D721Med (cell line): ENCODE data around the gene CHMP3.

Source experiments
- DNase-seq: peaks from one replicate; pipeline ENCODE4 v3.0.0; 2011; ENCODE audit warnings: low spot score; ENCODE audit not compliant: insufficient read length
- FAIRE-seq: peaks from 2 replicates; lab custom pipeline; 2011; peaks lifted over from hg19 to GRCh38; lab: Jason Lieb, UNC
- TF ChIP-seq, protein P1 (sequence below): IDR thresholded peaks from 2 replicates; pipeline ENCODE4 v1.5.1; 2012; ENCODE audit warnings: mild to moderate bottlenecking, control low read depth; ENCODE audit not compliant: insufficient read depth; ENCODE audit errors: missing control alignments

The CHMP3 gene

DNA sequence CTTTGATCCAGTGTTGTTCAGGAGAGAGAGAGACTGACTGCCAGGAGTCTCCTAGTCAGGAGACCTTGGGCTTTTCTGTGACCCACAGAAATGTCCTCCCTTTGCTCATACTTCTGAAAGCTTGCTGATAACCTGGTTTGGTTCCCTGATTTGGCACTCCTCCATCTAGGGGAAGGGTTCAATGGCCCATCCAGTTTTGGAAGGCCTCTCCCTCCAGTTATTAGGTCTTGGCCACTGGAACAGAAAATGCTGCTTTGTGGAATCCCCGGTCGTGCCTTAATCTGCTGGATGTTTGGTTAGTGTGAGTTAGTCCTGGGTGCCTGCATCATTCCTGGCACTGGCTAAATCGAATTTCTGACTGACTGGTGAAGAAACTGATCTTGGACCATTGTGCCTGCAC lies 86.3 kb downstream of the CHMP3 start:
- TF ChIP-seq, protein P1, sequence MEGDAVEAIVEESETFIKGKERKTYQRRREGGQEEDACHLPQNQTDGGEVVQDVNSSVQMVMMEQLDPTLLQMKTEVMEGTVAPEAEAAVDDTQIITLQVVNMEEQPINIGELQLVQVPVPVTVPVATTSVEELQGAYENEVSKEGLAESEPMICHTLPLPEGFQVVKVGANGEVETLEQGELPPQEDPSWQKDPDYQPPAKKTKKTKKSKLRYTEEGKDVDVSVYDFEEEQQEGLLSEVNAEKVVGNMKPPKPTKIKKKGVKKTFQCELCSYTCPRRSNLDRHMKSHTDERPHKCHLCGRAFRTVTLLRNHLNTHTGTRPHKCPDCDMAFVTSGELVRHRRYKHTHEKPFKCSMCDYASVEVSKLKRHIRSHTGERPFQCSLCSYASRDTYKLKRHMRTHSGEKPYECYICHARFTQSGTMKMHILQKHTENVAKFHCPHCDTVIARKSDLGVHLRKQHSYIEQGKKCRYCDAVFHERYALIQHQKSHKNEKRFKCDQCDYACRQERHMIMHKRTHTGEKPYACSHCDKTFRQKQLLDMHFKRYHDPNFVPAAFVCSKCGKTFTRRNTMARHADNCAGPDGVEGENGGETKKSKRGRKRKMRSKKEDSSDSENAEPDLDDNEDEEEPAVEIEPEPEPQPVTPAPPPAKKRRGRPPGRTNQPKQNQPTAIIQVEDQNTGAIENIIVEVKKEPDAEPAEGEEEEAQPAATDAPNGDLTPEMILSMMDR: no peak
- DNase-seq (no peak), FAIRE-seq (no peak)

DNA sequence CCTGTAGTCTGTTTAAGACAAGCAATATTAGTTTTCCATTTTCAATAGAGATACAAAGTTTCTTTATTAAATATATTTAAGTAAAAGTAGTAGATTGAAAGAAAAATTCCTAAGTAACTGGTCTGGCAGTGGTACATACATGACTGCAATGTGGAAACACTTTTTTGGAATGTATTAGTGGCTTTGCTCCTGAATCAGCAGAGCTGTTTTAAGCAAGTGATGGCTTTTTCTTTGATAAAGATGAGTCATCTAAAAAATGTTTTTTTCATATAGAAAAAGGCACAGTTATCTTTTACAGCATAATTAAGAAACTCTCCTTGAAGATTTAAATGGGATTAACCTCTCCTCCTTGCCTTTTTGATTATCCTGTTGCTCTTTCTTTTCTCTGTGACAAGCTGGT lies 87.2 kb downstream of the CHMP3 start:
- DNase-seq (no peak), FAIRE-seq (no peak)
- TF ChIP-seq, protein P1: no peak

DNA sequence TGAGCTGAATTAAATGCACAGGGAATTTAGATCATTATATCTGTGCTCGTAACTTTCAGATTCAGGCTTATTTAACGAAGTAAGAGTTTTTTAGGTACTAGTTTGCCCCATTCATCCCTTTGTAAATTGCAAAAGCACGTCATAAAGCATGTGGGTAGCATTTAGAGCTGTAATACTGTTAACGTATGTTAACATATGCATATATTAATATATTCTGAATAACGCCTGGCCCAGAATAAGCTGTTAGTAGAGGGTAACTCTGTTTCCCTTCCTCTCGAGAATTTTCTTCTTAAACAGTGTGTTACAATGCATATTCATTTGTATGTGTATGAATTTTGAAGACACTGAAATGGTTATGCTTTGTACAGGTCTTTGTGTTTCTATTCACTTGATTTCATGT lies 91.6 kb downstream of the CHMP3 start:
- FAIRE-seq (no peak), DNase-seq (no peak)
- TF ChIP-seq, protein P1: no peak

DNA sequence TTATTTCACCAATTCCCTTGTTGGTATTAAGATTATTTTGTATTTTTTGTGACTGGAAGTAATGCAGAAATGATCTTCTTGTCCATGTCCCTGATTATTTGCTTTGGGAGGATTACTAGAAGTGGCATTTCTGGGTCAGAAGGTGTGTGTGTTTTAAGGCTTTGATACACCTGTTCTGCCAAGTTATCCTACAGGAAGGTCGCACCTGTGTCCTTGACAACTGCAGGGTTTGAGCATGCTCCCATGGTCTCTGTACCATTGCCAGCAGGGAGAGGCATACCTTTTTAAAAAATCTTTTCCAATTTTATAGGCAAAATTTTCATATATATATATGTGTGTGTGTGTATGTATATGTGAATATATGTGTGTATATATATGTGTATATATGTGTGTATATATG lies 92.4 kb downstream of the CHMP3 start:
- DNase-seq (no peak), FAIRE-seq (no peak)
- TF ChIP-seq, protein P1: no peak

DNA sequence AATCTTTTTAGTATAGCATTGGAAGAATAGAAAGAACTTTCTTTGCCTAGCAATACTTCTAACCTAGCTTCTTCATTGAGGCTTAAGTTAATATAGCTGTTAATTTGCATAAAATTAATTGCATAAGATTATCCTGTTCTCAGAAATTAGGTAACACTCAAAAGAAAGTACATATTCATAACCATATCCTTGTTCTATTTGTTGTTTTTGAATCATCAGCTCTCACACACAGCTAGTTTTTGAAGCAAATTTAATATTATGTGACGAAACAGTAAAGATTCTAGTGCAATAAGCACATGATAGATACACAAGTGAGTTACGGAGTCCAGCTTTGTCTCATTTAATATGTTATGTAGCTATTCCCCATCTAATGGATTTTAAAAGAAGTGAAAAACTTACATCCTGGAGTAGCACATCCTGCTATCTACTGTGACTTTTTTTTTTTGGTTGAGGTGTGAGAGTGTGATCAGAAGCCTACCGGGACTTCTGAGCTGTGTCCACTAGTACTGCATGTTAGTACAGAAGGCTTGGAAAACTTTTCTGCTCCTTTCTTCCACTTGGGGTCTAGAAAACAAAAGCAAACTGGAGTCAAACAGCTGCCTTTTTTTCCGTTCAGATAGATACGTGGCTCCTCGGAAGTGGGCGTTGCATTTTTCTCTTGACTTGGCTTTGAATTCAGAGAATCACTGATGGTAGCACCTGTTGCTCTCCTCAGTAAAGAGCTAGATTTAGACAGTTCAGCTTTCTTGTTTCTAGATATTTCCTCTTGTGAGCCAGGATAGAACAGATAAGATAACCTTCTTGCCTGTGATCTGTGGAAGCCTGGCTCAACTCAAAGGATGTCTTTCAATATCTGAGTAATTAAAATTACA lies 94.8 kb downstream of the CHMP3 start:
- FAIRE-seq (no peak), DNase-seq (no peak)
- TF ChIP-seq, protein P1: no peak

DNA sequence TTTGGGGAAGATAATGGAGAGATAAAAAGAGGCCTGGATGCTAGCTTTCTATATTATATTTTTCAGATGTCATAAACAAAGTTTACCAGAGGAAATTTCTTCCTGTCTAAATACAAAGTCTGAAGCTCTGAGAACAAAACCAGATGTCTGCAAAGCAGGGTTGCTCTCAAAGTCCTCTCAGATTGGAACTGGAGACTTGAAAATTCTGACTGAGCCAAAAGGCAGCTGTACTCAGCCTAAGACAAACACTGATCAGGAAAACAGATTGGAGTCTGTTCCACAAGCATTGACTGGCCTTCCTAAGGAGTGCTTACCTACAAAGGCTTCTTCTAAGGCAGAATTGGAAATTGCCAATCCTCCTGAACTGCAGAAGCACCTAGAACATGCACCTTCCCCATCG lies 96.9 kb downstream of the CHMP3 start:
- TF ChIP-seq, protein P1: no peak
- DNase-seq (no peak), FAIRE-seq (no peak)

DNA sequence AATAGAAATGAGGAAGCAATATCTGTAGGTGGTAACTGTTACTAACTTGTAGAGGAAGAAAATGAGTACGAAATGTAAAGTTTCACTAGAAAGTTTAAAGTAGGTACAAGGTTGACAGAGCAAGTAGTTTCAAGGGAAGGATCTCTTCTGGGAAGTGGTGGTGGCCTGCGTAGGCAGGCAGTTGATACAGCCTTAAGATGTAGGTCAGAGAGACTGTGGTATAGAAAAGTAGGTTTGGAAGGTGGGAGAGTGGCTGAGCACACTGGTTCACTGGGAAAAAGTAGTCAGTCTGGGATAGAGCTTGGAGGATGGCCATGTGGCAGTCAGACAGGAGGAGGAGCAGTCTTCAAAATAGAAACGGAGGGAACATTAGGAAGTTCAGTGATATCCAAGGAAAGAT lies 98.6 kb downstream of the CHMP3 start:
- DNase-seq (no peak), FAIRE-seq (no peak)
- TF ChIP-seq, protein P1: no peak
